Small intestine (tissue), 7 donors: ENCODE measurements around the gene DIAPH3. TPM values are rescaled to one million over a fixed set of nuclear protein-coding genes. Genes with fewer than 3 reads are reported as not detected.
A peak's percentile ranks its signal among the peaks of the same experiment; 100 is the strongest.

Experiments
- DNase-seq, 2 donors: peaks; one replicate each; pipeline versions ENCODE4 v3.0.0 to v3.0.0-alpha.2; 2013
- FAIRE-seq: peaks from 2 replicates; lab custom pipeline; 2012; peaks lifted over from hg19 to GRCh38; lab: Jason Lieb, UNC
- H3K27ac ChIP-seq, 3 donors: one replicate each; pipeline ENCODE4 v1.5.1; 2013; ENCODE audit warnings: low read length in 2 of 3, mild to moderate bottlenecking in 2 of 3, control low read depth in 1 of 3, inconsistent platforms in 1 of 3, low read depth in 1 of 3, moderate library complexity in 1 of 3
- H3K27me3 ChIP-seq, 3 donors: one replicate each; pipeline ENCODE4 v1.6.1; 2013; ENCODE audit warnings: low read length in 3 of 3, inconsistent platforms in 1 of 3; ENCODE audit not compliant: control insufficient read depth in 3 of 3, insufficient read depth in 3 of 3
- H3K36me3 ChIP-seq, 3 donors: one replicate each; pipeline ENCODE4 v1.6.1; 2013; ENCODE audit warnings: low read length in 3 of 3, inconsistent platforms in 1 of 3, low read depth in 1 of 3, mild to moderate bottlenecking in 1 of 3, moderate library complexity in 1 of 3; ENCODE audit not compliant: control insufficient read depth in 3 of 3, insufficient read depth in 2 of 3
- H3K4me1 ChIP-seq, 3 donors: one replicate each; pipeline ENCODE4 v1.6.1; 2013; ENCODE audit warnings: low read length in 2 of 3, inconsistent platforms in 1 of 3, low read depth in 1 of 3, mild to moderate bottlenecking in 1 of 3, moderate library complexity in 1 of 3; ENCODE audit not compliant: control insufficient read depth in 3 of 3, insufficient read depth in 2 of 3
- H3K4me3 ChIP-seq, 3 donors: one replicate each; pipeline ENCODE4 v1.5.1; 2013; ENCODE audit warnings: low read length in 3 of 3, control low read depth in 1 of 3, inconsistent platforms in 1 of 3, low read depth in 1 of 3, mild to moderate bottlenecking in 1 of 3, moderate library complexity in 1 of 3
- H3K9me3 ChIP-seq, 2 donors: one replicate each; pipeline ENCODE4 v1.6.1; 2013; ENCODE audit warnings: low read depth in 1 of 2, low read length in 1 of 2; ENCODE audit not compliant: control insufficient read depth in 2 of 2, insufficient read depth in 1 of 2
- WGBS, 3 donors: extraction: QIAGEN DNeasy Blood & Tissue Kit; methylation state at CpG; one replicate each; pipeline ENCODE4 v1.1.7; 2013; 5-methylcytosine and 5-hydroxymethylcytosine counted together
- polyA plus RNA-seq, 4 donors: library from polyadenylated mRNA; stranded (reverse) in 3 of 4; unstranded in 1 of 4; fragments of 200-250 nt in 3 of 4; fragments of 120-200 nt in 1 of 4; gene quantifications; one replicate each; pipeline versions ENCODE4 v1.2.1 to v1.2.3, GENCODE V29; 2013
- donor health status: healthy with polysubstance abuse.
- donor health status: control.
- donor health status: control.
- donor health status: Bipolar disorder and iron deficiency.
- donor health status: healthy.

DIAPH3 gene
- polyA plus RNA-seq, 4 donors, result 0.67 to 4.2 (median 3.1) TPM

DNA sequence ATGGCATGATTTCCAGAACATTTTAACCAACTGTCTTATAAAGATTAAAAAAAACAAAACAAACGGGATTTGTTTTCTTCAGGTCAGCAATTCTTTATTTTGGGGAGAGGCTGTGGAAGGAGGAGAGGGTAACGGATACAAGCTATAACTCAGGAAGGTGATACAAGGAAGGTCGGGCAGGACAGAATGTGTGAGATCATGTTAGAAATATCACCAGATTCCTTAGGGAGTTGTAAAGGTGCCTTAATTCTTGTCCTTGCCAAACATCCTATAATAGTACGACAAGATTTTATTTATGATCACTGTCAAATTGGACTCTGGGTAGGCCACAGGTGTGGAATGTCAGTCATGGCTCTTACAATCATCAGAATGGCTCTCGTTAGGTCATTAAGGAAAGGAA, 503.1 kb downstream of the DIAPH3 start:
- no peak overlapping the region for H3K4me3 ChIP-seq
- H3K27ac ChIP-seq, result no peak overlapping the region
- H3K36me3 ChIP-seq, result no peaks in the 10 kb centered on the region
- peaks cover 0 to 8% (median 3%) of the 10 kb centered on the region in 3 donors for H3K4me1 ChIP-seq
- FAIRE-seq (no peak), DNase-seq (no peak)
- WGBS, 3 donors, result 78 to 87% (median 85%) methylated on average over 5 of the region's 5 CpGs
- no peaks in the 10 kb centered on the region for H3K9me3 ChIP-seq
- no peaks in the 10 kb centered on the region for H3K27me3 ChIP-seq

DNA sequence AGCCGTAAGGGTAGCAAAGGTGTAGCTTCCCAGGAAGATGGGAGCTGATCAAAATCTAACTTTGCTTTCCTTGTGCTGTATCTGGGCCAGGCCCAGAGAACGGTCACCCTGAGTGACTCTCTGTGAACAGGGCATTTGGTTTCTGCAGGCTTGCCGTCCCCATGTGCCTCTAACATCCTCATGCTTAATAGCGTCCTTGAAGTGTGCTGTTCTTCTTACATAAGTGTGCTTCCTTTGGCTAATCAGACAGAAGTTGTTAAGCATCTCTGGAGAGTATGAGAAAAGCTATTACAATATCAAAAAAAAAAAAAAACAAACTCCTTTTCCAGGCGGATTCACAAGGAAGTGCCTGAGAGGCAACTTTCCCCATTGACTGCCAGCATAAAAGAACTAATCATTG, 503.7 kb downstream of the DIAPH3 start:
- H3K4me3 ChIP-seq, result no peak overlapping the region

DNA sequence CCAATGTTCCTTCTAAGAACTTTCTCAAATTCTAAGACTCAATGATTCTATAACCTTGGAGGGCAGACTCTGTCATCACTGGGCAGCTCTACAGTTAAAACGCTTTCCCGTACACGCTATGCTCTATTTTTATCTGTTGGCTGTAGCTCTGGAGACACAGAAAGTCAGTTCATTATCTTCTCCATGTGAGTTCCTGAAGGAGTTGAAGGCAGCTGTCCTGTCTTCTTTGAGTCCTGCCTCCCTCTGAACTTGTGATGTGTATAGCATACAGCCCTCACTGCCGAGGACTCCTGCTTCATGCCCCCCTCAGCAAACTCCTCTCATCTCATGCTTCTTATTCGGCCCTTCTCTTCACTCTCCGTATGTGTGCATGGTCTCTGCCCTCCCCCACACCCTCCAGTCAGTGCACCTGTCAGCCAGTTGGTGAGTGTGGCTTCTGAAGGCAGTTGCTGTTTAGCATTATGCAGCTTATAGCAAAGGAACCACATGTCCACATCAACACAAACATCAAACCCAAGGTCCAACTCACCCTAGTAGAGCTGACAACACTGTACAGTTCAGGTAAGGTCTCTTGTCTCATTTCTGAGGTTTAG, 504.9 kb downstream of the DIAPH3 start:
- no peaks in the 10 kb centered on the region for H3K36me3 ChIP-seq
- H3K27me3 ChIP-seq, result no peaks in the 10 kb centered on the region
- no peaks in the 10 kb centered on the region for H3K9me3 ChIP-seq
- FAIRE-seq (no peak), DNase-seq (no peak)
- no peaks in the 10 kb centered on the region for H3K4me1 ChIP-seq
- no peak overlapping the region for H3K4me3 ChIP-seq
- WGBS, 3 donors, result 85 to 89% (median 88%) methylated on average over 6 of the region's 6 CpGs
- H3K27ac ChIP-seq, result no peak overlapping the region

More for the DNA sequence above, 503.7 kb downstream of the DIAPH3 start:
- 87 to 94% (median 93%) methylated on average over 5 of the region's 5 CpGs for WGBS, 3 donors
- Histone ChIP-seq H3K27ac (no peak overlapping the region), H3K9me3 (no peaks in the 10 kb centered on the region), H3K4me1 (peaks cover 0 to 4% (median 3%) of the 10 kb centered on the region in 3 donors), H3K36me3 (no peaks in the 10 kb centered on the region), H3K27me3 (no peaks in the 10 kb centered on the region)
- no peak for DNase-seq
- no peak for FAIRE-seq

DNA sequence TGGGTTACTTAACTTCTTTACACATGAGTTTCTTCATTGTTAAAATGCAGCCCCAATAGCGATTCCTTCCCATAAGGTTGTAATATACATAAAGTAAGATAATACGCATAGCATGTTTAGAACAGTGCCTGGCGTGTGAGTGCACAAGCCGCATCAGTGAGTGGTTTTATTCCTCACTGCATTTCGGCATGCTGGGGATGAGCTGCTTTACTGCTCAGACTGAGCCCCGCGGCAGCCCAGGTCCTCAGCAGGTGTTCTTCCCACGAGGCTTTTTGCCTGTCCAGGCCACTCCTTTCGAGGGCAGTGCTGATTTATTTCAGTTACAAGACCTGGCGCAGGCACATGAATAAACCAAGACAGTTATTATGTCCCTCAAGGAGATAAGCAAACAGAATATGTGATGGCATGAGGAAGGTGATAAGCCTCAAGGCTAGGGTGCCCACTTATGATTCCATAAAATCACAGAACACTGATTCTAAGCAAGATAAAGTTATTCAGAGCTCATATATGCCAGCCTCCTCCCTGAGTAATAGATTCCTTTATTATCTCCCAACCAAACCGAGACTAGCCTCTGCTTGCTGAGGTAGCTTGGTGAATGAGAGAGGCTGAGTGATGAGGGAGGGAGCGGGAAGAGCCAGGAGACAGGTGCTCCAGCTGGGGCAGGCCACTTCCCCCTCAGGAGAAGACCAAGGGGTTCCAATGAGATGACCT, 505.5 kb downstream of the DIAPH3 start:
- H3K4me3 ChIP-seq, result no peak overlapping the region
- peaks cover 0 to 2% (median 0%) of the 10 kb centered on the region in 3 donors for H3K27me3 ChIP-seq
- H3K9me3 ChIP-seq, result no peaks in the 10 kb centered on the region
- H3K36me3 ChIP-seq, result no peaks in the 10 kb centered on the region
- H3K4me1 ChIP-seq, result no peaks in the 10 kb centered on the region
- H3K27ac ChIP-seq, result no peak overlapping the region
- WGBS, 3 donors, result 60 to 83% (median 71%) methylated on average over 12 of the region's 12 CpGs
- FAIRE-seq (no peak), DNase-seq (no peak)

DNA sequence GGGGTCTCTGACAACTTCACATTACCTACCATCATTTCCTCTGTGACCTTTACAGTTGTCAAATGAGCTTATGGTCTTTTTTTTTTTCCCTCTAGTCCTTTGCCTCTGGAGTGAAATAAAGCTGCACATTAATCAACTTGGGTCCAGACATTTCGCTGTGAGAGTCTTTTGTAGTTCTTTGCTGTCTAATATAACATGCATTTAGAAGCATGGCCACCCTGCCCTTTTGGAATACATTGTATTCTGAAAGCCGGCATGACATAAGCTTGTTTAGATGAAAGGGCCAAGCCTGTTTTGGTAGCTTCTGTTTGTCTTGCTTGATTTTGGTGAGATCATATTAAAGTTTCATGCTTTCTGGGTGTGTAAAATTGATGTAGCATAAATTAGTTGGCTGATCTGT, 509.8 kb downstream of the DIAPH3 start:
- no peak for FAIRE-seq
- Histone ChIP-seq H3K9me3 (no peaks in the 10 kb centered on the region), H3K27me3 (peaks cover 0 to 6% (median 0%) of the 10 kb centered on the region in 3 donors), H3K4me1 (no peaks in the 10 kb centered on the region), H3K36me3 (no peaks in the 10 kb centered on the region), H3K4me3 (no peak overlapping the region), H3K27ac (no peak overlapping the region)
- 85 to 91% (median 90%) methylated on average over 2 of the region's 2 CpGs for WGBS, 3 donors
- no peak for DNase-seq

DNA sequence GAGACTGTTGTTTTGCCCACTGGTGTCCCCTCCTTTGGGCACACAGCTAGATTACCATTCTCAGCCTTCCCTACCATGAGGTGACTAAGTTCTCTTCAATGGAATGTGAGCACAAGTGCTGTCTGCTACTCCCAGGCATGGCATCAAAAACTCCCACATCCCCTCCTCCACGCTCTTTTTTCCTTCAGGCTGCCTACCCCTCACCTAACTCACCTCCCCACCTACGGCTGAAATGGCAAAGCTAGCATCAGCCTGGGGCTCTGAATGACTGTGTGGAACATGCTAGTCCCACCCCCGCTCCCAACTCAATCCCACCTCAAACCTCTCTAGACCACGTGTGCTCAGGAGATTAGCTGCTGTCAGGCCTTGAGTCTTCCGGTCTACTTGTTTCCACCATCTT, 512.2 kb downstream of the DIAPH3 start:
- FAIRE-seq, result no peak
- Histone ChIP-seq H3K27me3 (peaks cover 0 to 6% (median 0%) of the 10 kb centered on the region in 3 donors), H3K4me3 (no peak overlapping the region), H3K4me1 (no peaks in the 10 kb centered on the region), H3K27ac (no peak overlapping the region), H3K9me3 (no peaks in the 10 kb centered on the region), H3K36me3 (no peaks in the 10 kb centered on the region)
- WGBS, 3 donors, result 89 to 93% (median 89%) methylated on average over 5 of the region's 5 CpGs
- DNase-seq, result no peak

DNA sequence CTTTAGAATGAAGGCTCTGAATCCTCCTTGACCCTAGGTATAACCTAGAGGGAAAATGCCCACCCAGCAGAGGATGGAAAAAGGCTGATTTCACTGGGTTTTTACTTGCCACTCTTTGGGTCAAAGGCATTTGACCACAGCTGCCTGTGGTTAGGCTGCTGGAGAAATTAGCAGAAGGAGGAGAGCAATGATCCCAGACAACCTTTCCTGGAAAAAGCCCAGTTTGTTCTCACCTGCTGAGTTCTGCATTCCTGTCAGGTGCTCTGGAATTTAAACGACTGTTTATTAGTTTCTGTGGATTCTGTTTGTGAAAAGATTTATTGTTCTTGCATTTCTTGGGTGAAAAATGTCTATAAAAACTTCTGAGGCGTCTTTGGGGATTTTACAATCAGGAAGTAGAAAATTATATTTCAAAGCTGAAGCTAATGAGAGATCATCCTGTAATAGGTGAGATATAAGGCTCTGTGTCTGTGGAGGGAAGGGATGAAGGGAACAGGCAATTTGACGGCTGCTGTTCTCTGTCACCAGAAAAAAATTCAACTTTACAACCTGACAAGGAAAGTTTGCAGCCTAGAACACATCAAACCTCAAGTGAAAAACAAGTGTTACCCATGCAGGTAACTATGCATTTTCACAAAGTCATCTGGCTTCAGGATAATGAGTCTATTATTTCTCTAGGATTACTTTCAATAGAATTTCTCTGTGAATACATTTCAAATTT, 519.7 kb downstream of the DIAPH3 start:
- peak in 1 of 2 donors; percentile 7 for DNase-seq
- no peak for FAIRE-seq
- no peak overlapping the region for H3K27ac ChIP-seq

DNA sequence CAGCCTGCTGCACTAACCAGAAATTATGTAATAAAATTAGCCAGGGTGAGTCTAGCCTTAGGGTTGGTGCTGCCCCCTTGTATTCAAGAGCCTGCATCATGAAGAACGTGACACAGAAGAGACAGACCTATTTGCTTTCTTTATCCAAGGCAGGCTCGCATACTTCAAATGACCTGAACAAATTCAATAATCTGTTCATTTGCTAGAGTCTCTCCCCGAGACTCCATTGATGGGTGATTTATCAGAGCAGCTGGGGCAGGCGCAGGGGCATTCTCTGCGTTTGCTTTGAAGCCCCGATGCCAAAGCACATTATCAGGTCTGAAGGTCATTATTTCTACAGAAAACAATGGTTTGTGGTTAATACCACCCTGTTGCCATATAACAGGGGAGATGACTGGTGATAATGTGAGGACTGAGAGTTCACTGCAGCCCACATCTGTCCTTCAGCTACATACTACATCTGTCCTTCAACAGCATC, 520.3 kb downstream of the DIAPH3 start:
- WGBS, 3 donors, result 21 to 59% (median 37%) methylated on average over 6 of the region's 6 CpGs
- no peaks in the 10 kb centered on the region for H3K4me1 ChIP-seq
- H3K4me3 ChIP-seq, result no peak overlapping the region
- H3K36me3 ChIP-seq, result no peaks in the 10 kb centered on the region
- FAIRE-seq (no peak), DNase-seq (no peak)
- no peak overlapping the region for H3K27ac ChIP-seq
- H3K9me3 ChIP-seq, result no peaks in the 10 kb centered on the region
- no peaks in the 10 kb centered on the region for H3K27me3 ChIP-seq

More for the DNA sequence above, 519.7 kb downstream of the DIAPH3 start:
- H3K9me3 ChIP-seq, result no peaks in the 10 kb centered on the region
- H3K4me3 ChIP-seq, result no peak overlapping the region
- no peaks in the 10 kb centered on the region for H3K36me3 ChIP-seq
- H3K27me3 ChIP-seq, result no peaks in the 10 kb centered on the region
- no peaks in the 10 kb centered on the region for H3K4me1 ChIP-seq
- WGBS, 3 donors, result 15 to 40% (median 20%) methylated on average over 3 of the region's 3 CpGs
